ENCODE measurements around the gene TRPM3. TPM values are rescaled to one million over a fixed set of nuclear protein-coding genes. Genes with fewer than 3 reads are reported as not detected.

The TRPM3 gene
- total and polyA plus RNA-seq, 9 of the 15 experiments (the other 6 are each of a cell fraction or from before 2014, with no cell fraction given): 0.04 TPM; not detected in 8

- Histone ChIP-seq H3K4me1 (replicated peaks in 1 of 2; ENCODE audit: control insufficient read depth in 2 of 2, insufficient read depth in 2 of 2, low read length in 2 of 2) (no peaks in the 10 kb centered on the region), H3K27me3 (ENCODE audit: control insufficient read depth in 2 of 2, insufficient read depth in 2 of 2, low read length in 2 of 2) (no peaks in the 10 kb centered on the region), H3K9ac (ENCODE audit: insufficient read depth in 1 of 2, low read depth in 2 of 2, low read length in 2 of 2) (no peak overlapping the region), H3K9me1 (ENCODE audit: control insufficient read depth, insufficient read depth, low read length) (no peaks in the 10 kb centered on the region), H3K4me2 (ENCODE audit: insufficient read depth, low read length) (no peak overlapping the region), H2AFZ (ENCODE audit: low read depth, low read length) (no peak overlapping the region), H3K36me3 (ENCODE audit: control insufficient read depth, insufficient read depth, low read length) (no peaks in the 10 kb centered on the region), H3K27ac (ENCODE audit: extremely low read depth, low read depth, low read length) (no peak overlapping the region), H3K9me3 (replicated peaks; ENCODE audit: control insufficient read depth, insufficient read depth, low read depth, low read length) (no peaks in the 10 kb centered on the region), H3K79me2 (ENCODE audit: control insufficient read depth, insufficient read depth, low read length) (no peaks in the 10 kb centered on the region), H3K4me3 (no peak overlapping the region), H4K20me1 (replicated peaks; ENCODE audit: control insufficient read depth, insufficient read depth, low read length) (no peaks in the 10 kb centered on the region)
- ChIA-PET CTCF (ENCODE audit: low intra/inter-chr PET ratio) (no interaction called here), POLR2A (no interaction called here)
- DNase-seq (ENCODE audit: extremely low read depth in 1 of 4, low spot score in 3 of 4) (no peak), FAIRE-seq (no peak), ATAC-seq (no peak)
- TF ChIP-seq, protein P1, sequence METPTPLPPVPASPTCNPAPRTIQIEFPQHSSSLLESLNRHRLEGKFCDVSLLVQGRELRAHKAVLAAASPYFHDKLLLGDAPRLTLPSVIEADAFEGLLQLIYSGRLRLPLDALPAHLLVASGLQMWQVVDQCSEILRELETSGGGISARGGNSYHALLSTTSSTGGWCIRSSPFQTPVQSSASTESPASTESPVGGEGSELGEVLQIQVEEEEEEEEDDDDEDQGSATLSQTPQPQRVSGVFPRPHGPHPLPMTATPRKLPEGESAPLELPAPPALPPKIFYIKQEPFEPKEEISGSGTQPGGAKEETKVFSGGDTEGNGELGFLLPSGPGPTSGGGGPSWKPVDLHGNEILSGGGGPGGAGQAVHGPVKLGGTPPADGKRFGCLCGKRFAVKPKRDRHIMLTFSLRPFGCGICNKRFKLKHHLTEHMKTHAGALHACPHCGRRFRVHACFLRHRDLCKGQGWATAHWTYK (CRISPR knock-in tag; IDR thresholded peaks at IDR 0.05): no peak
- TF ChIP-seq ZNF133 (CRISPR knock-in tag; IDR thresholded peaks at IDR 0.05) (no peak), JUND (IDR thresholded peaks at IDR 0.05; ENCODE audit: borderline replicate concordance, low read depth, low read length) (no peak), JUND (tag; IDR thresholded peaks at IDR 0.05; ENCODE audit: borderline replicate concordance, low read depth, low read length) (no peak), ZNF41 (CRISPR knock-in tag; conservative IDR thresholded peaks at IDR 0.05) (no peak), STAG1 (CRISPR knock-in tag; IDR thresholded peaks at IDR 0.05; ENCODE audit: borderline replicate concordance) (no peak), NFYB (IDR thresholded peaks at IDR 0.05; ENCODE audit: extremely low read depth, insufficient read length) (no peak)
- intact Hi-C loops (cut with micrococcal nuclease) (no loop called here), in situ Hi-C loops (cut with MboI) (no loop called here)
- WGBS (ENCODE audit: insufficient coverage, low coverage, missing lambda C conversion rate): 0% methylated on average over 4 of the region's 4 CpGs
- BruUV-seq (replicated peaks): no TSS peak
Measured at GRCh38 chr9:70995511-70995910, 125.9 kb downstream of the TRPM3 start.

Measured in K562 (cell line).